H1 (cell line): ENCODE data around the gene ASTN2.

ENCODE experiments used
- POLR2A ChIP-seq, 2 experiments: IDR thresholded peaks; 1 replicate in 1 of 2; 2 replicates in 1 of 2; pipeline ENCODE4 v1.6.1; 2011; ENCODE audit warnings: low read depth in 2 of 2, low read length in 2 of 2, mild to moderate bottlenecking in 2 of 2; ENCODE audit errors: control extremely low read depth in 1 of 2
- SIN3A ChIP-seq, 2 experiments: IDR thresholded peaks in 1 of 2; conservative IDR thresholded peaks in 1 of 2; 2 replicates each; pipeline ENCODE4 v1.6.1; 2011 to 2012; ENCODE audit warnings: low read length in 2 of 2, improper control_type of control experiment in 1 of 2, low read depth in 1 of 2, mild to moderate bottlenecking in 1 of 2
- SP1 ChIP-seq: IDR thresholded peaks from 2 replicates; pipeline ENCODE4 v1.6.1; 2011; ENCODE audit warnings: low read depth, low read length
- SRF ChIP-seq: IDR thresholded peaks from 2 replicates; pipeline ENCODE4 v1.6.1; 2011; ENCODE audit warnings: mild to moderate bottlenecking, low read depth, low read length, moderate library complexity
- SUZ12 ChIP-seq: fragments of 200-600 bp; sonication (generic); IDR thresholded peaks from 2 replicates; pipeline ENCODE4 v1.6.1; 2012; ENCODE audit warnings: mild to moderate bottlenecking, inconsistent platforms, low read length, moderate library complexity, mixed read lengths
- TAF1 ChIP-seq: IDR thresholded peaks from 2 replicates; pipeline ENCODE4 v1.6.1; 2011; ENCODE audit warnings: mild to moderate bottlenecking, low read depth, low read length
- TCF12 ChIP-seq: IDR thresholded peaks from 2 replicates; pipeline ENCODE4 v1.6.1; 2011; ENCODE audit warnings: low read depth, mild to moderate bottlenecking, low read length
- YY1 ChIP-seq: IDR thresholded peaks from 2 replicates; pipeline ENCODE4 v1.6.1; 2011; ENCODE audit warnings: low read depth, mild to moderate bottlenecking, low read length
- TF ChIP-seq, protein P1 (sequence below): IDR thresholded peaks from 2 replicates; pipeline ENCODE4 v1.6.1; 2012; ENCODE audit warnings: inconsistent platforms
- TF ChIP-seq, protein P2 (sequence below): IDR thresholded peaks from 2 replicates; pipeline ENCODE4 v1.6.1; 2011; ENCODE audit warnings: low read depth, mild to moderate bottlenecking, low read length; ENCODE audit not compliant: insufficient read depth
- TF ChIP-seq, protein P3 (sequence below), 3 experiments: IDR thresholded peaks; 1 replicate in 2 of 3; 2 replicates in 1 of 3; pipeline versions ENCODE4 v1.5.1 to v1.6.1; 2011; ENCODE audit warnings: low read length in 3 of 3, mild to moderate bottlenecking in 3 of 3, inconsistent platforms in 2 of 3, low read depth in 1 of 3, moderate library complexity in 1 of 3; ENCODE audit not compliant: insufficient read depth in 1 of 3; ENCODE audit errors: control extremely low read depth in 1 of 3

DNA sequence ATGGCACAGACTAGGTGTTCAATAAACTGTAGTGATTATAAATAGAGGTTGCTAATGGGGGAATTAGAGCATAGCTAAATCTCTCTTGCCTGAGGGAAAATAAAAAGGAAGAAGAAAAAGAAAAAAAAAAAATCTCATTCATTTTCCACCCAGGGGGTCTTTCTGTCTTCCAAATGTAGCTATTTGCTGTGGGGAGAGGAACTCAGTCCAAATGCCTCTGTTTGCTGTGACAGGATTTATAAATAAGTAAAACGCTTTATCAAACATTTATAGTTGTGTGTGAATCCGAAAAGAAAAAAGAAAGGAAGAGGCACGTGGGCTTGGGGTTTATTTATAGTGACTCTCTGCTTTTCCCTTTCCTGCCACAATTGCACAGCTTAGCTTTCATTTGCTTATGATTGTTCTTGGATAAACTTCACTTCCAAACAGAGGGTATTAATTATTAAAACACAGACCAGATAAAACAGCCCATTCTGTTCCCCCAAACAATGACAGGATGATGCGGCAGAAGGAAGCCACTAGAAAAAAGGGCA lies 245.7 kb downstream of the ASTN2 start:
- TF ChIP-seq, protein P1, sequence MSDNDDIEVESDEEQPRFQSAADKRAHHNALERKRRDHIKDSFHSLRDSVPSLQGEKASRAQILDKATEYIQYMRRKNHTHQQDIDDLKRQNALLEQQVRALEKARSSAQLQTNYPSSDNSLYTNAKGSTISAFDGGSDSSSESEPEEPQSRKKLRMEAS = no peak
- no peak for TF ChIP-seq SP1
- no peak for TF ChIP-seq SIN3A (conservative IDR thresholded peaks at IDR 0.05 in 1 of 2, IDR thresholded peaks at IDR 0.05 in 1 of 2; ENCODE audit: low read depth in 1 of 2, low read length in 2 of 2)
- TF ChIP-seq SRF = no peak
- TF ChIP-seq, protein P2, sequence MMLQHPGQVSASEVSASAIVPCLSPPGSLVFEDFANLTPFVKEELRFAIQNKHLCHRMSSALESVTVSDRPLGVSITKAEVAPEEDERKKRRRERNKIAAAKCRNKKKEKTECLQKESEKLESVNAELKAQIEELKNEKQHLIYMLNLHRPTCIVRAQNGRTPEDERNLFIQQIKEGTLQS = no peak
- no peak for TF ChIP-seq TAF1
- TF ChIP-seq, protein P3, sequence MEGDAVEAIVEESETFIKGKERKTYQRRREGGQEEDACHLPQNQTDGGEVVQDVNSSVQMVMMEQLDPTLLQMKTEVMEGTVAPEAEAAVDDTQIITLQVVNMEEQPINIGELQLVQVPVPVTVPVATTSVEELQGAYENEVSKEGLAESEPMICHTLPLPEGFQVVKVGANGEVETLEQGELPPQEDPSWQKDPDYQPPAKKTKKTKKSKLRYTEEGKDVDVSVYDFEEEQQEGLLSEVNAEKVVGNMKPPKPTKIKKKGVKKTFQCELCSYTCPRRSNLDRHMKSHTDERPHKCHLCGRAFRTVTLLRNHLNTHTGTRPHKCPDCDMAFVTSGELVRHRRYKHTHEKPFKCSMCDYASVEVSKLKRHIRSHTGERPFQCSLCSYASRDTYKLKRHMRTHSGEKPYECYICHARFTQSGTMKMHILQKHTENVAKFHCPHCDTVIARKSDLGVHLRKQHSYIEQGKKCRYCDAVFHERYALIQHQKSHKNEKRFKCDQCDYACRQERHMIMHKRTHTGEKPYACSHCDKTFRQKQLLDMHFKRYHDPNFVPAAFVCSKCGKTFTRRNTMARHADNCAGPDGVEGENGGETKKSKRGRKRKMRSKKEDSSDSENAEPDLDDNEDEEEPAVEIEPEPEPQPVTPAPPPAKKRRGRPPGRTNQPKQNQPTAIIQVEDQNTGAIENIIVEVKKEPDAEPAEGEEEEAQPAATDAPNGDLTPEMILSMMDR (IDR thresholded peaks at IDR 0.05; ENCODE audit: control extremely low read depth in 1 of 3, insufficient read depth in 1 of 3, low read depth in 1 of 3, low read length in 3 of 3) = no peak
- TF ChIP-seq SUZ12 = no peak
- TF ChIP-seq POLR2A (IDR thresholded peaks at IDR 0.05; ENCODE audit: control extremely low read depth in 1 of 2, low read depth in 2 of 2, low read length in 2 of 2) = no peak
- TF ChIP-seq TCF12 = no peak
- no peak for TF ChIP-seq YY1
